ENCODE measurements around the gene PDE4A. TPM values are rescaled to one million over a fixed set of nuclear protein-coding genes. Genes with fewer than 3 reads are reported as not detected.
"Not testable (repeated sequence)": the region's sequence is repeated elsewhere in the genome, so short reads cannot be mapped to it uniquely, and the experiment has no call there.

PDE4A gene
- total RNA-seq, 4 donors from 2014 or later: 3.3 to 7.2 (median 5.1) TPM

DNA sequence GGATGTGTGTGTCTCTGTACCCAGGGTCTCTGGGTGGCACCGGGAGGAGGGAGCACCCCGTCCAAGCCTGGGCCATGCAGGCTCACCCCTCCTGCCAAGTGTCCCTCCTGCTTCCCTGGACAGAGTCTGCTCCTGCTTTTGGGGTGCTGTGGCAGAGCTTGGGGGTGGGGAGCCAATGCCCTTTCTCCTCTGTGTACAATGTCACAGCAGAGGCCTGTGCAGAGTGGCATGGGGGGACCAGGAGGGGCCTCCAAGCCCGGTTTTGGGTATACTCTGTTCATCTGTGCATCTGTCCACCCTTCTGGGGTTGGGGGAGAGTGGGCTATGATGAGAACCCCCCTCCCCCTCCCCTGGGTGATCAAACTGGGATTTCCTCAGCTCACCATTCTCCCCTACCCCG lies 33.5 kb downstream of the PDE4A start:
- TF ChIP-seq, protein P1, sequence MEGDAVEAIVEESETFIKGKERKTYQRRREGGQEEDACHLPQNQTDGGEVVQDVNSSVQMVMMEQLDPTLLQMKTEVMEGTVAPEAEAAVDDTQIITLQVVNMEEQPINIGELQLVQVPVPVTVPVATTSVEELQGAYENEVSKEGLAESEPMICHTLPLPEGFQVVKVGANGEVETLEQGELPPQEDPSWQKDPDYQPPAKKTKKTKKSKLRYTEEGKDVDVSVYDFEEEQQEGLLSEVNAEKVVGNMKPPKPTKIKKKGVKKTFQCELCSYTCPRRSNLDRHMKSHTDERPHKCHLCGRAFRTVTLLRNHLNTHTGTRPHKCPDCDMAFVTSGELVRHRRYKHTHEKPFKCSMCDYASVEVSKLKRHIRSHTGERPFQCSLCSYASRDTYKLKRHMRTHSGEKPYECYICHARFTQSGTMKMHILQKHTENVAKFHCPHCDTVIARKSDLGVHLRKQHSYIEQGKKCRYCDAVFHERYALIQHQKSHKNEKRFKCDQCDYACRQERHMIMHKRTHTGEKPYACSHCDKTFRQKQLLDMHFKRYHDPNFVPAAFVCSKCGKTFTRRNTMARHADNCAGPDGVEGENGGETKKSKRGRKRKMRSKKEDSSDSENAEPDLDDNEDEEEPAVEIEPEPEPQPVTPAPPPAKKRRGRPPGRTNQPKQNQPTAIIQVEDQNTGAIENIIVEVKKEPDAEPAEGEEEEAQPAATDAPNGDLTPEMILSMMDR (IDR thresholded peaks at IDR 0.05): no peak
- TF ChIP-seq POLR2A (IDR thresholded peaks at IDR 0.05): no peak

DNA sequence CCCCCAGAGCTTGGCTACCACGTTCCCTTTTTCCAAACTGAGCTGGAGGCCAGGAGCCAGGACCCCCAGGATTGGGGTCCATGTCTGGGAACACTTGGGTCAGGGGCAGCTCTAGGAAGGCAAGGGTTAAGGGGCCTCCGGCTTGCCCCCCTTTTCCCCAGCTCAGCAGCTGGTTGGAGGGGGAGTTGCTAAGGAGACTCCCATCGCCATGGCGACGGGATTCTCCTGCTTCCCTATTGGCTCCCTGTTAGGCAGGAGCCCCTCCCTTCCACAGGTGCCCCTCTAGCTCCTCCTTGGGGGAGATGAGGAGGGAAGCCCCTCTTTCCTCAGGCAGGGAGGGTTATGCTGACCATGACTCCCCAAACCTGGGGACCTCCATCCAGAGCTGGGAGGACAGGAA lies 33.9 kb downstream of the PDE4A start:
- H3K27me3 ChIP-seq: no peaks in the 10 kb centered on the region
- no peaks in the 10 kb centered on the region for H3K9me3 ChIP-seq
- no peaks in the 10 kb centered on the region for H3K36me3 ChIP-seq
- H3K27ac ChIP-seq: no peak overlapping the region
- peaks cover 0 to 3% (median 0%) of the 10 kb centered on the region in 4 donors for H3K4me1 ChIP-seq
- H3K4me3 ChIP-seq: no peak overlapping the region
- no peak for DNase-seq
- TF ChIP-seq, protein P1 (IDR thresholded peaks at IDR 0.05): no peak
- no peak for TF ChIP-seq POLR2A (IDR thresholded peaks at IDR 0.05)

More for the DNA sequence above, 33.5 kb downstream of the PDE4A start:
- no peak overlapping the region for H3K4me3 ChIP-seq
- no peaks in the 10 kb centered on the region for H3K9me3 ChIP-seq
- no peaks in the 10 kb centered on the region for H3K27me3 ChIP-seq
- peaks cover 0 to 3% (median 0%) of the 10 kb centered on the region in 3 donors for H3K36me3 ChIP-seq
- peaks cover 0 to 3% (median 0%) of the 10 kb centered on the region in 4 donors for H3K4me1 ChIP-seq
- no peak for DNase-seq
- H3K27ac ChIP-seq: no peak overlapping the region

DNA sequence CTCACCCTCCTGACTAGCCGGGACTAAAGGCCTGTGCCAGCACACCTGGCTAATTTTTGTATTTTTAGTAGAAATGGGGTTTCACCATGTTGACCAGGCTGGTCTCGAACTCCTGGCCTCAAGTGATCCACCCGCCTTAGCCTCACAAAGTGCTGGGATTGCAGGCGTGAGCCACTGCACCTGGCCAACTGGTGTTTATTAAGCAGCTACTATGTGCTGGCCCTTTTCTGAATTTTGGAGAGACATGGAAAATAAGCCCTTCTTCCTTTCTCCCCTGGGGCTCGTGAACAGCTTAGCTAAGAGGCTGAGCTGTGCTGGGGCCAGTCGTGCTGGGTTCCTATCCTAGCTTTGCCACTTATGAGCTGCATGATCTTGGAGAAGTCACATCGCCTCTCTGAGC lies 38.4 kb downstream of the PDE4A start:
- H3K27me3 ChIP-seq, H3K27ac ChIP-seq, H3K9me3 ChIP-seq, DNase-seq, H3K4me3 ChIP-seq, H3K4me1 ChIP-seq, H3K36me3 ChIP-seq: not testable (repeated sequence)

DNA sequence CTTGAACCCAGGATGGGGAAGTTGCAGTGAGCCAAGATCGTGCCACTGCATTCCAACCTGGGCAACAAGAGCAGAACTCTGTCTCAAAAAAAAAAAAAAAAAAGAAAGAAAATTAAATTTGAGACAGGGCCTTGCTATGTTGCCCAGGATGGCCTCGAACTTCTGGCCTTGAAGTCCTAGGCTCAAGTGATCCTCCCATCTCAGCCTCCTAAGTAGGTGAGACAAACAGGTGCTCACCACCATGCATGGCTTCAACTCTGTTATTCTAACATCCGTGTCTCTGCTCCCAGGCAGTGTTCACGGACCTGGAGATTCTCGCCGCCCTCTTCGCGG lies 40.3 kb downstream of the PDE4A start:
- TF ChIP-seq POLR2A (IDR thresholded peaks at IDR 0.05): no peak
- TF ChIP-seq, protein P1 (IDR thresholded peaks at IDR 0.05): no peak
- Histone ChIP-seq H3K27me3 (no peaks in the 10 kb centered on the region), H3K27ac (no peak overlapping the region), H3K4me1 (peaks cover 0 to 8% (median 6%) of the 10 kb centered on the region in 4 donors), H3K9me3 (no peaks in the 10 kb centered on the region), H3K4me3 (peak overlapping the region in 1 of 4 donors; percentile 46), H3K36me3 (peaks cover 0 to 16% (median 0%) of the 10 kb centered on the region in 3 donors)
- no peak for DNase-seq

DNA sequence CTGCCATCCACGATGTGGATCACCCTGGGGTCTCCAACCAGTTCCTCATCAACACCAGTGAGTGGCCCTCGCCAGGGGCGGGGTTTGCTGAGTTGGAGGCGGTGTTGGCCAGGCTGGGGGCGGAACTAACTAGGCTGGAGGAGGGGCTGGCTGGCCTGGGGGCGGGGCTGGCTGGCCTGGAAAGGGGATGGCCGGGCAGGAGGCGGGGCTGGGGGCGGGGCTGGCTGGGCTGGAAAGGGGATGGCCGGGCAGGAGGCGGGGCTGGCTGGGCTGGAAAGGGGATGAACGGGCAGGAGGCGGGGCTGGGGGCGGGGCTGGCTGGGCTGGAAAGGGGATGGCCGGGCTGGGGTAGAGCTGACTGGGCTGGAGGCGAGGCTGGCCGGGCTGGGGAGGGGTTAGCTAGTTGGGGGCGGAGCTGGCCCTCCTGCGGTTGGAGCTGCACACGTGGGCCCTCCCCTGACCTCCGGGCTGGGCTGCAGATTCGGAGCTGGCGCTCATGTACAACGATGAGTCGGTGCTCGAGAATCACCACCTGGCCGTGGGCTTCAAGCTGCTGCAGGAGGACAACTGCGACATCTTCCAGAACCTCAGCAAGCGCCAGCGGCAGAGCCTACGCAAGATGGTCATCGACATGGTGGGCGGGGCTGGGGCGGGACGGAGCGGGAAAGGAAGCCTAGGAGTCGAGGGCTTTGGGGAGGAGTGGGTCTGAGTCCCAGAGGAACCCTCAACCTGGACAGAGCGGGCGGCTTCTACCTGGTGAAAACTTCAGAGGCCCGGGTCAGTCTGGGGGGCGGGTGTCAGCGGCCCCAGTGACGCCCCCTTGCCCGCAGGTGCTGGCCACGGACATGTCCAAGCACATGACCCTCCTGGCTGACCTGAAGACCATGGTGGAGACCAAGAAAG lies 41.0 kb downstream of the PDE4A start:
- DNase-seq: peak; percentile 93 to 97 (median 96)
- no peak for TF ChIP-seq POLR2A (IDR thresholded peaks at IDR 0.05)
- TF ChIP-seq, protein P1 (IDR thresholded peaks at IDR 0.05): no peak
- Histone ChIP-seq H3K27ac (no peak overlapping the region), H3K36me3 (peaks cover 0 to 17% (median 0%) of the 10 kb centered on the region in 3 donors), H3K4me3 (peak overlapping the region; percentile 28 to 47 (median 41)), H3K9me3 (no peaks in the 10 kb centered on the region), H3K4me1 (peaks cover 0 to 8% (median 6%) of the 10 kb centered on the region in 4 donors), H3K27me3 (no peaks in the 10 kb centered on the region)

DNA sequence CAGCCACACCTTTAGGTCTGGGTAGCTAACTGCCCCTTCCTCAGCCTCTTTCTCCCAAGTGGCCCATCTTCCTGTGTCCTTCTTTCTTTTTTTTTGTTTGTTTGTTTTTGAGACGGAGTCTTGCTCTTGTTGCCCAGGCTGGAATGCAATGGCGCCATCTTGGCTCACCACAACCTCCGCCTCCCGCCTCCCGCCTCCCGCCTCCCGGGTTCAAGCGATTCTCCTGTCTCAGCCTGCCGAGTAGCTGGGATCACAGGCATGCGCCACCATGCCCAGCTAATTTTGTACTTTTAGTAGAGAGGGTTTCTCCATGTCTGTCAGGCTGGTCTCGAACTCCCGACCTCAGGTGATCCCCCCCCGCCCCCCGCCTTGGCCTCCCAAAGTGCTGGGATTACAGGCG lies 41.7 kb downstream of the PDE4A start:
- not testable (repeated sequence) for H3K27ac ChIP-seq, H3K4me1 ChIP-seq, H3K27me3 ChIP-seq, H3K4me3 ChIP-seq, H3K9me3 ChIP-seq, DNase-seq
- H3K36me3 ChIP-seq: peaks cover 0 to 25% (median 0%) of the 10 kb centered on the region in 3 donors
